Cerebellar nuclear complex (tissue), 1 donor: ENCODE measurements around the gene UGT2B7.
"Not testable (repeated sequence)": the region's sequence is repeated elsewhere in the genome, so short reads cannot be mapped to it uniquely, and the experiment has no call there.

Experiments
- DNase-seq, 2 experiments: peaks; one replicate each; lab custom pipeline; 2025; lab: John Stamatoyannopoulos, UW

The UGT2B7 gene

DNA sequence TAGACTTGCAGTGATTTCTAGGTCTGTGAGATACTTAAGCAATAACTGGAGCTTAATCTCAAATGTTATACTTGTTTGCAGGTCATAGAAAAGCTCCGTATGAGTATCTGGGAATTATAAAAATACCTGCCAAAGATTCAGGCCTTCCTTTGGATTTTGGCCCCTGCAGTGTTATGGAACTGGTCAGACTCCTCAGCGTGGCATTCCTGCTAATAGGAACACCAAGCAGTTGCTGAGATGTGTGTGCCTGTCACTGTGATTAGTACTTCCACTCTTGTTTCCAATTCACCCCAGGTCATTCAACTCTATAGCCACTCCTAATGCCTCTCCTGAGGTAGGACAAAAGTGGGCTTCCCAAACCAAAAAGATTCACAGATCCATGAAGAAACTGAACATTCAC is 7.8 kb upstream of the UGT2B7 start:
- no peak for DNase-seq

DNA sequence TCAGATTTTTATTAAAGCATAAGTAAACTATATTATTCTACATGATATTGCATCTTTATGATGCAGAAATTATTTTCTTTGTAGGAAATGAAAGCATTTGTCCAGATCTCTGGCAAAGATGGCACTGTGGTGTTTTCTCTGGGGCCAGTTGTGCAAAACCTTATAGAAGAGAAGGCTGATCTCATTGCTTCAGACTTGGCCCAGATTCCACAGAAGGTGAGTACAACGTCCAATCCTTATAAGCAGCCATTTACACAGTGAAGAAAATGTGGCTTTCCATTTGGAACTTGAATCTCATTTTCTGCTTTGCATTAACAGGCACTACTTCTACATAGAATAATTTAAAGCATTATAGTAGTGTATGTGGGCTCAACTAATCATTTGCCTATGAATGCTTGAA is 6.9 kb upstream of the UGT2B7 start:
- DNase-seq: no peak

DNA sequence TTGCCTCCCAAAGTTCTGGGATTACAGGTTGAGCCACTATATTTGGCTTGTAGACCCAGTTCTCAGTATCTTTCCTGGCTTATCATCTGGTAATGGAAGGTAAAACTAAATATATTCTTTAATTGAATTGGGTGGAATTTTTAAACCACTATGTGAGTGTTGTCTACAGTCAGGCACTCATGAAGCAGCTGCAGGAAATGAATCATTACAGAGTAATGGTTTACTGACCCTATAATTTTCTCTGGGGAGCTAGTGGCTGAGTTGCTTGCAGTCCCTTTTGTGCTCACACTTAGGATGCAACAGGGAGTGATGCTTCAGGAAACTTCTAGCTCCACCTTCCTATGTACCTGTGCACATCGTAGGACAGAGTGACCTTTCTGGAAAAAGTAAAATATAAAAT is 4.1 kb upstream of the UGT2B7 start:
- DNase-seq: no peak

DNA sequence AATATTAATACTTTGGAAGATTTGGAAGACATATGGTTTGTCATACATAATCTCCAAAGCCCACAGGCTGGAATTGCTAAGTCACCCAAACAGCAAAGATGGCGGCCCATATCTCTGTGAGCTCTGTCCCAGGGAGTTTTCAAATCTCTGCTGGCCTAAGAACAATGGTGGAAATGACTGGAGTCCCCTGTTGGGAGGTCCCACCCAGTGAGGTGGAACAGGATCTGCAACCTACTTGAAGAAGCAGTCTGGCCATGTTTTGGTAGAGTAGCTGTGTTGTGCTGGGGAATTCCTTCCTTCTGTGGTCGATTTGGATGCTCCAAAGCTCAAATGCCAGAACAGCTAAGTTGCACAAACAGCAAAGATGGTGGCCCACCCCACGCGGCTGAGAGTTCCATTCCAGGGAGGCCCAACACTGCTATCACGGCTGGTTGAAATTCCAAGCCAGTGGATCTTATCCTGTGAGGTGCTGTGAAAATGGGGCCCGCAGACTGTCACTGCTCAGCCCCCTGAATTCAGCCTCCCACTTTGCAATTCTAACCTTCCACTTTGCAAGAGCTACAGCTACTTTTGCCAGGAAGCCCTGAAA is 3.2 kb upstream of the UGT2B7 start:
- DNase-seq: no peak

DNA sequence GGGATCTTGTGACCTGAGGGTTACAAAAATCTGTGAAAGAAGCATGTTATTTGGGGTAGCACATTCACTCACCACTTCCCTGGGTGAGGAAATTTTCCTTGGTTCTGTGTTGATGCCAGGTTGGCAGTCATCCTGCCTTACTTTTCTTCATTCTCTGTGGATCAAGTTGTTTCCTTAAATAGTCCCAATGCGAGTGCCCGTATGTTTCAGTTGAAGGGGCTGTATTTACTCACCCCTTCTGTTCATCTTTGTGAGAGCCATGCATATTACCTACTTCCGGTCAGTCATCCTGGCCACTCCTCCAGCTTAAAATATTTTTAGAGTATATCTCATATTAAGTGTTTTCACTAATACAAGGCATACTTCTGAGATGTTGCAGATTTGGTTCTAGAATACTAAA is 2.6 kb upstream of the UGT2B7 start:
- DNase-seq: no peak

DNA sequence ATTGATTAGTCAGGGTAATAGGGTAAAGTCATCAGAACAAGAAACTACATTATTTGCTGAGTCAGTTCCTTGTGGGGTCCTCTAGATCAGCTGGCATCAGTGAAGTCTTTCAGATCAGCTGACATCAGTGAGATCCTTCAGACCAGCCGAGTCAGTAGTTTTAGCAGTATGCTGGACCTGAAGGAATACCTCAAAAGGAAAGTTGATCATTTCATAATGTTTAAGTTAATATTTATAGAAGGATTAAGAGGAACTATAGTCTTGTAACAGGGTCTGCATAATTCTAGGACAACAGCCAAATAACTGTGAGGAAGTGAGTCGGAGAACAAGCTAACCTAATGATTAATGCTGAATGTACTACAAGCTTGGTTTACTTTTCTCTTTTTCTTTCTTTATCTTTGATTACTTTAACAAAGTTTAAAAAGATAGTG is 958 bp upstream of the UGT2B7 start:
- no peak for DNase-seq

DNA sequence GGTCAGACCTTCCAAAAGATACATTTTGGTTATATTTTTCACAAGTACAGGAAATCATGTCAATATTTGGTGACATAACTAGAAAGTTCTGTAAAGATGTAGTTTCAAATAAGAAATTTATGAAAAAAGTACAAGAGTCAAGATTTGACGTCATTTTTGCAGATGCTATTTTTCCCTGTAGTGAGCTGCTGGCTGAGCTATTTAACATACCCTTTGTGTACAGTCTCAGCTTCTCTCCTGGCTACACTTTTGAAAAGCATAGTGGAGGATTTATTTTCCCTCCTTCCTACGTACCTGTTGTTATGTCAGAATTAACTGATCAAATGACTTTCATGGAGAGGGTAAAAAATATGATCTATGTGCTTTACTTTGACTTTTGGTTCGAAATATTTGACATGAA is 536 bp downstream of the UGT2B7 start:
- DNase-seq: no peak

DNA sequence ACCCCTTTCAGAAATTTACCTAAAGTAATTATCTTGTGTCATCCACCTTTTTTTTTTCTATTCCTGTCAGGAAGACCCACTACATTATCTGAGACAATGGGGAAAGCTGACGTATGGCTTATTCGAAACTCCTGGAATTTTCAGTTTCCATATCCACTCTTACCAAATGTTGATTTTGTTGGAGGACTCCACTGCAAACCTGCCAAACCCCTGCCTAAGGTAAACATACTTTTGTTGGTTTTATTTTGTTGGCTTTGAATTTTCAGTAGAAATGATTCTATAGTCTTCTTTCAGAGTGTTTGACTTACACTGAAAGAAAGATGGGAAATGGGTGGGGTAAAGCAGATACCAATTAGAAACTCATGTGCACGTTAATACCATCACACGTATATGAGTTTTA is 2.2 kb downstream of the UGT2B7 start:
- no peak for DNase-seq

DNA sequence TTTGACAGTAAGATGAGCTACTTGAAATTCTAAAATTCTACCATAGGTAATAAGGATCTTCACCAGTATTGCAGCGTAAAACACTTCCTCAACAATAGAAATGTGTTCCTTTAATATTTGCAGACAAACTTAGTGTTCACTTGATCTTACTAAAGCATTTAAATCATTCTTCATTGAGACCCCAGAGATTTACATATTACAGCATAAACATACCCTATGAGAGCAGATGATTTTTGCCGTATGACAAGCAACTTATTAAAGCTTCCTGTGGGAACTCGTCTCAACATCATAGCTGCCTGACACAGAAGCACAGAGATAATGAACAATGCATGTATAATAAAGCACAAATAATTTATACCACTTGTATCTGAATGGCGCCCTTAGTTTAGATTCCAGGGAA is 3.6 kb downstream of the UGT2B7 start:
- no peak for DNase-seq

DNA sequence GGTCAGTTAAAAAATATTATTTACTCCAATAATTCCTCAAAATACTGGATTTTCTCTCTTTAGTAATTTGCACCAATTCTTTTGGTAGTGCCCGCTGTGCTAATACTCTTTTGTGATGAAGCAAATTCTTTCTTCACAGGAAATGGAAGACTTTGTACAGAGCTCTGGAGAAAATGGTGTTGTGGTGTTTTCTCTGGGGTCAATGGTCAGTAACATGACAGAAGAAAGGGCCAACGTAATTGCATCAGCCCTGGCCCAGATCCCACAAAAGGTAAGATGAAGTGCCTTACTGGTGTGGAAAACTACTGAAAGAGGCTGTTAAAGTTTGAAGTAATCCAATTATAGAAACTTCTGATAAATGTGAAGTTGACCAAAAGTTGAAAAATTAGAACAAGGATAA is 6.4 kb downstream of the UGT2B7 start:
- DNase-seq: not testable (repeated sequence)

DNA sequence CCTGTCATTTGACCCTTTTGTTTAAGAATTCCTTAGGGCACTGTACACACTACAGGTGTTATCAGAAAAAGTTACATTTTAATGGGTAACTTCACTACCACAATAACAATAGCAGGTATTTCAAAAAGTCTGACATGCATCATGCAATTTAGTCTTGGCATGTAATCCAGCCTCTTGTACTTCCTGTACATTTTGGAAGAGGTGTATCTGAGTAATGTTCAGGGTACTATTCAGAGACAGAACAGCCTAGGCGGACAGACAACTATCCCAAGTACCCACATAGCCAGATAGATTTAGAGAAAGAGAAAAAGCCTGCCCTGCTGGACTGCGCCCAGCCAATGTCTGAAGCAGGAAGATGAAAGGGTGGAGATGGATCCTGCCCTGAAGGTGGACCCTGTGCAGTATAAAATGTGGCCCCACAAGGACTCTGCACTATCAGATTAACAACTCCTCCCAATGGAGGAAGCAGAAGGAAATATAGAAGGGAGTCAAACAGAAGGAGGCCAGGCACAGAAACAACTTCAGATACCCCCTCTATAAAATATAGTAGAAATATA is 8.5 kb downstream of the UGT2B7 start:
- DNase-seq: no peak

DNA sequence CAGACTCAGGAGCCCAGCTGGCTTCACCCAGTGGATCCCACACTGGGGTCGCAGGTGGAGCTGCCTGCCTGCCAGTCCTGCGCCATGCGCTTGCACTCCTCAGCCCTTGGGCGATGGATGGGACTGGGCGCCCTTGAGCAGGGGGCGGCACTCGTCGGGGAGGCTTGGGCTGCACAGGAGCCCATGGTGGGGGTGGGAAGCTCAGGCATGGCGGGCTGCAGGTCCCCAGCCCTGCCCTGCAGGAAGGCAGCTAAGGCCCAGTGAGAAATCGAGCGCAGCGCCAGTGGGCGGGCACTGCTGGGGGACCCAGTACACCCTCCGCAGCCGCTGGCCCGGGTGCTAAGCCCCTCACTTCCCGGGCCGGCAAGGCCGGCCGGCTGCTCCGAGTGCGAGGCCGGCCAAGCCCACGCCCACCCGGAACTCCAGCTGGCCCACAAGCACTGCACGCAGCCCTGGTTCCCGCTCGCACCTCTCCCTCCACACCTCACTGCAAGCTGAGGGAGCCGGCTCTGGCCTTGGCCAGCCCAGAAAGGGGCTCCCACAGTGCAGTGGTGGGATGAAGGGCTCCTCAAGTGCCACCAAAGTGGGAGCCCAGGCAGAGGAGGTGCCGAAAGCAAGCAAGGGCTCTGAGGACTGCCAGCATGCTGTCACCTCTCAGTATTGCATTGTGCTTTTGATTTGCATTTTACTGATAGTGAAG is 19.0 kb downstream of the UGT2B7 start:
- not testable (repeated sequence) for DNase-seq

DNA sequence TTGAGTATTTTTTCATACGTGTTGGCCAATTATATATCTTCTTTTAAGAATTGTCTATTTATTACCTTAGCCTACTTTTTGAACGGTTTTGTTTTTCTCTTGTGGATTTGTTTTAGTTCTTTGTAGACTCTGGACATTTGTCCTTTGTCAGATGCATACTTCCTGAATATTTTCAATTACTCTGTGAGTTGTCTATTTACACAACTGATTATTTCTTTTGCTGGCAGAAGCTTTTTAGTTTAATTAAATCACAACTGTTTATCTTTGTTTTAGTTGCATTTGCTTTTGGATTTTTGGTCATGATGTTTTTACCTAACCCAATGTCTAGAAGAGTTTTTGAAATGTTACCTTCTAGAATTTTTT is 19.6 kb downstream of the UGT2B7 start:
- DNase-seq: no peak

DNA sequence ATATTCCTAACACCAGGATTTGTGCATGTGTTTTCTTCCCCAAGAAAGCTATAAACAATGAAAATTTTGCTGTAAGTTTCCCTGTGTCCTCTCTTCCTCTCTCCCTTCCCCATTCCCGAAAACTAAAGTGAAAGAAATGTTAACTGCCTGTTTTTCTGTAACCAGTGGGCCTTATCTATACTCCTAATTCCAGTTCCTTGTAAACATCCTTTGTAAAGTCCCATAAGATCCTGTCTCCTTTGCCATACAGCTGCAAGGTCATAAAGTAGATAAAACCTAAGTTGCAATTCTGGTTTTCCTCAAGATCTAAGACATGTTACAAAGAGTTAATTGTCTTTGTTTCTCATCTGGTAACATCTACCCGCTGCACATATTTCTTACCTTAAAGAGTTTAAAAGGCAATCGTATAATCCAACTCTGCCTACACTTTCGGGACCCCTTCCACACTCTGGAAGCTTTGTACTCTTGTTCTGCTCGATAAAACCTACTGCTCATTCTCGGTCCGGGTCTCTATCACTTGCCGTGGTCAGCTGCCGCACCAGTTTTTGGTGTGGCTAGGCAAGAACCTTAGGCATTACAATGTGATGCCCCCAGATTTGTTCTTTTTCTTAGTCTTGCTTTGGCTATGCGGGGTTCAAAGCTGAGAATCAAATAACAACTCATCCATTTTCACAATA is 20.5 kb downstream of the UGT2B7 start:
- DNase-seq: no peak

DNA sequence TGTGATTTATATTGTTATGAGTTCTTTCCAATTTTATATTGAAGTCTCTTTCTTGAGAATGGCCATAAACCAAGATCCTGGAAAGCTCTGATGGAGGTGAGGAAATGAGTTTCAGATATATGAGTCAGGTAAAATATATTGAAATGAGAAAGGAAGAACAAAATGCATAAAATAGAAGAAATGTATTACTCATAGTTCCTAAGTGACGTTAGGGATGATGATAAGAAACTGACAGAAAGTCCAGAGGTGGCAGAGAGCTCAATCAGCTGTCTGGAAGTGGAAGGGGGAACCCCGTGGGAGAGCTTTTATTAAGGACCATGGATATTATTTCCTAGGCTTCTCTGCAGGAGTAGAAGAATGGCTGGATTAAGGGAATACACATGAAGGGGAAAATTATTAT is 24.6 kb downstream of the UGT2B7 start:
- no peak for DNase-seq

DNA sequence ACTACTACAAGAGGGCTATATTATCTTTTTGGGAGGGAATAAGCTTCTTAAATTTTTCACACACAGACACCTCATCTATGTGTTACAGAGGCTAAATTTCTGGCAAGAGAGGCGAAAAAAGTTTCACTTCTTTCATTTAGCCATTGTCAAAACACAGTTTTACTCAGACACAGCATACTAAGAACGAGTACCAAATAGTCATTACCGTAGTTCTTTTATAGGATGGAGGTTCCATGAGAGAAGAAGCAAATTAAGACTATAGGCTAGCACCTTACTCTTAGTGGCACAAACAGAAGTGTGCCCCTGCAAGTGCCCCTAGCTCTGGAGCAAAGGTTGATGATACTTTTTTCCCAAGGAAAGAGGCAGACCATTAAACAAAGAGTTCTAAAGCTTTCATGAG is 26.2 kb downstream of the UGT2B7 start:
- DNase-seq: no peak

DNA sequence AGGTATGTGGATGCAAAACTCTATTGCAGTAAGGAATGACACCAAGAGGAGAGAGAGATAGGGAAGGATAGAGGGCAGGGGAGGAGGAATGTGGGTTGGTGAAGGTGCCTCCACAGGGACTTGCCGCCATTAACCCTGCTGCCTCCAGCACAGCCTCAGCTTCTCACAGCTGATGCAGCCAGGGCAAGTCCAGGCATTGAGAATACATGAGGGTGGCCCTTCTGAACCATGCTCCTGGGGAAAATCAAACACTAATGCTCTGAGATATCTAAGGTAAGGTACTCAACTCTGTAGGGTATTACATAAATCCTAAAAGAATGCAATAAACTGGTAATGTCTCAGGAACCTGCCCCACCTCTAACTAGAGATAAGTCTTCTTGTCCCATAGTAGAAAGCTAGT is 28.7 kb downstream of the UGT2B7 start:
- no peak for DNase-seq

DNA sequence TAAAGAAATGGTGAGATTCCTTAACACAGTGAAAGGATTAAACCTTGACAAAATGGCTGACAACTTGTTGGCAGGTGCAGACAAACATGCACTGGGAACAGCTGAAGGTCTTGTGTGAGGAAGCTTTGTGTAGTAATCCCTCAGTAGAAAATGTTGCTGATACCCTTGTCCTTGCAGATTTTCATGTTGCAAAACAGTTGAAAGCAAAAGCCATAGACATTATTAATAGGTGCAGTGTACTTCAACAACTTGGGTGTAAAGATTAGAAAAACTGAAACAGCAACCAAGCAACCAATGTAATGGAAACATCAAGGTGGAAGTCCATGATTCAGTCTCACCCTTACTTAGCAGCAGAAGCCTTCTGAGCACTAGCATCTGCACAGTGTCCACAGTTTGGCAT is 29.8 kb downstream of the UGT2B7 start:
- DNase-seq: no peak

DNA sequence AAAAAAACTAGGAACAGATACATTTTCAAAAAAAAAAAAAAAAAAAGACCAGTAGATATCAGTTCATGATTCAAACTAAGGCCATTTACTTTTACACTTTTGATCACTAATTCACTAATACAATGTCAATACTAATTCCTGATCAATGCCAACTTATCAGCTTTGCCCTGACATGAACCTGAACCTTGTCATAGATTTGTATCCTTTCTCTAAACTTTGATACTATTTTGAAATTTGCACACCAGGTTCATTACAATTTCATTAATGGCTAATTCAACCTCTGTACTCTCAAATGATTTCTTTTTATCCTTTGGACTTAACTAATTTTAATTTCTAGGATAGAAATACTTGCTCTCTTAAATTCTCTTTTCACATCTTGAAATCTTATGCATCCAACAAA is 37.7 kb downstream of the UGT2B7 start:
- no peak for DNase-seq

DNA sequence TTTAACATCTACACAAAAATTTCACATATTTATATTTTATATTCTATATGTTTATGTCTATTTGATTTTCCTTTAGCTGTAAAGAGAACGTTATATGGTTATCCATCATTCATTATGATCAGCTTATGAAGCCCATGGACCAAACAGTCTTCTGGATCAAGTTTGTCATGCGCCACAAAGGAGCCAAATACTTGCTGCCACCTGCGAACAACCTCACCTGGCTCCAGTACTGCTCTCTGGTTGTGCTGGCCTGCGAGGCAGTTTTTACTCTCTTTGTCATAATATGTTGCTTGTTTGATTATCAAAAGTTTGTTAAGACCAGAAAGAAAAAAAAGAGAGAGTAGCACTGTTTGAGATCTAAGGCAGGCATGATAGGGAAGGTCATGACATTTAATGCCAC is 38.2 kb downstream of the UGT2B7 start:
- no peak for DNase-seq

DNA sequence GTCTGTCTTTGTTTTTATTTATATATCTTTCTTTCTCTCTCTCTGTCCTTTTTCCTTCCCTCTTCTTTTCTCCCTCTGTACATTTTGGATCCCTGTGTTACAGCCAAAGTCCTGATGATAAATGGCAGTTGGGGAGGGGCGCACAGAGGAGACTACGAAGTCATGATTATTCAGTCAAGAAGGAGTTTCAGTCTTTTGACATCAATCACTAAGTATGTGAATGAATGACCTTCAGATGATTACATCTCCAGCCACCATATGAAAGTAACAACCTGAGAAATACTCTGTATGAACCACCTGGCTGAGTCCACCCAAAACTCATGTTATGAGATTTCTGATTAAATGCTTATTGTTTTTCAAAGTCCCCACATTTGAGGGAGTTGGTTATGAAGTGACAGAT is 45.0 kb downstream of the UGT2B7 start:
- DNase-seq: no peak

DNA sequence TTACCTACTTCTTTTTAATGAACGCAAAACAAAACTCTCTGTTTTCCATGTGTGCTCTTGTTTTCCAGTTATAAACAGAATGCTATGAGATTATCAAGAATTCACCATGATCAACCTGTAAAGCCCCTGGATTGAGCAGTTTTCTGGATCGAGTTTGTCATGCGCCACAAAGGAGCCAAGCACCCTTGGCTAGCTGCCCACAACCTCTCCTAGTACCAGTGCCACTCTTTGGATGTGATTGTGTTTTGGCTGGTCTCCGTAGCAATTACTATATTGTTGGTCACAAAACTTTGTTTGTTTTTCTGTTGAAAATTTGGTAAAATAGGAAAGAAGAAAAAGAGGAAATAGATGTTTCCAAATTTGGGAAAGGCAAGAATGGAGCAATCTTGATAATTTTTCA is 51.1 kb downstream of the UGT2B7 start:
- DNase-seq: no peak

DNA sequence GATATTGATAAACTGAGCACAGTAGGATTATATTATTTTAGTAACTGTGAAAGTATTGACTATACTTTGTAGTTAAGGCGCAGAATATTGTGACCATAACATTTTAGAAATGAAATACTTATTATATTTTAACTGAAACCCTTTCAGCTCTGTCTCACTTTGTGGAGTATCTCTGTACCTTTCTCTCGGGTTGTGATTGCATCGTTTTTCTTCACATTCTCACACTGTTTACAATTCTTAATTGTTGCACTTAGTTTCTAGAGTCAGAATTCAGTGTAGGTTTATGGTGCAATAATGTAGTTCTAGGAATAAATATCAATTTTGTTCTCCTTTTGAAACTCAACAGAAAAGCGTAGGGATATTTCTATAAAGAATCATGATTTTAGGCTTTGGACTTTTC is 57.7 kb downstream of the UGT2B7 start:
- no peak for DNase-seq
